BJ (cell line): Measurements from ENCODE around the gene FRAS1. TPM values are rescaled to one million over a fixed set of nuclear protein-coding genes. Genes with fewer than 3 reads are reported as not detected.

Experiments
- CTCF ChIA-PET: fragments of 350-600 bp; formaldehyde crosslinking; extraction: SDS; loops from one replicate; lab custom pipeline; 2021; ENCODE audit warnings: antibody characterized with exemption, inconsistent platforms; lab: Yijun Ruan, JAX
- POLR2A ChIA-PET: fragments of 300-600 bp; sonication (Branson Sonifier 250); formaldehyde crosslinking; extraction: SDS; loops from one replicate; lab custom pipeline; 2021; ENCODE audit warnings: antibody characterized with exemption; lab: Charles Lee
- DNase-seq: peaks from one replicate; pipeline ENCODE4 v3.0.0-alpha.2; 2011; ENCODE audit warnings: low read depth
- H3K27me3 ChIP-seq: 2 replicates; pipeline ENCODE4 v1.6.0; 2011; ENCODE audit warnings: low read length; ENCODE audit not compliant: control insufficient read depth, insufficient read depth
- H3K36me3 ChIP-seq: 2 replicates; pipeline ENCODE4 v1.5.1; 2011; ENCODE audit warnings: low read length; ENCODE audit not compliant: control insufficient read depth, insufficient read depth
- H3K4me3 ChIP-seq: 2 replicates; pipeline ENCODE4 v1.5.1; 2011; ENCODE audit warnings: low read depth, mild to moderate bottlenecking, control low read depth, low read length
- CTCF ChIP-seq: IDR thresholded peaks from 2 replicates; pipeline ENCODE4 v1.5.1; 2011; ENCODE audit warnings: low read depth, mild to moderate bottlenecking, control low read depth, inconsistent platforms, low read length, moderate library complexity; ENCODE audit not compliant: insufficient read depth
- polyA plus RNA-seq: library from polyadenylated mRNA; depleted of rRNA; stranded (reverse); fragments of >200 nt; gene quantifications from 2 replicates; pipeline ENCODE4 v1.2.3, GENCODE V29; 2011

Gene FRAS1
- polyA plus RNA-seq, 1 experiment = 4.4 TPM

- H3K36me3 ChIP-seq = no peaks in the 10 kb centered on the region
- H3K27me3 ChIP-seq = no peaks in the 10 kb centered on the region
- no peak for TF ChIP-seq CTCF
- ChIA-PET POLR2A (no interaction called here), CTCF (no interaction called here)
- no peak overlapping the region for H3K4me3 ChIP-seq
- no peak for DNase-seq
Measured at GRCh38 chr4:78331965-78332364, 274.8 kb downstream of the FRAS1 start.

- DNase-seq = no peak
- Histone ChIP-seq H3K36me3 (no peaks in the 10 kb centered on the region), H3K27me3 (no peaks in the 10 kb centered on the region), H3K4me3 (no peak overlapping the region)
- ChIA-PET CTCF (interaction anchor here (0.8 kb wide), 1 partner anchor 346 kb away, joined by 3 read pairs; no protein-coding TSS in a partner anchor), POLR2A (no interaction called here)
- no peak for TF ChIP-seq CTCF
Measured at GRCh38 chr4:78332976-78333375, 275.9 kb downstream of the FRAS1 start.

- Histone ChIP-seq H3K4me3 (no peak overlapping the region), H3K27me3 (no peaks in the 10 kb centered on the region), H3K36me3 (no peaks in the 10 kb centered on the region)
- CTCF ChIA-PET = no interaction called here
- no peak for TF ChIP-seq CTCF
- no peak for DNase-seq
- POLR2A ChIA-PET = no interaction called here
Measured at GRCh38 chr4:78336093-78336943, 279.2 kb downstream of the FRAS1 start.

- no peaks in the 10 kb centered on the region for H3K36me3 ChIP-seq
- CTCF ChIA-PET = no interaction called here
- H3K27me3 ChIP-seq = no peaks in the 10 kb centered on the region
- POLR2A ChIA-PET = no interaction called here
- no peak overlapping the region for H3K4me3 ChIP-seq
- TF ChIP-seq CTCF = no peak
- no peak for DNase-seq
Measured at GRCh38 chr4:78337244-78338020, 280.3 kb downstream of the FRAS1 start.

- Histone ChIP-seq H3K27me3 (no peaks in the 10 kb centered on the region), H3K36me3 (no peaks in the 10 kb centered on the region), H3K4me3 (no peak overlapping the region)
- CTCF ChIA-PET = interaction anchor here (2.6 kb wide), 1 partner anchor 12 kb away, joined by 10 read pairs; no protein-coding TSS in a partner anchor
- POLR2A ChIA-PET = no interaction called here
- no peak for TF ChIP-seq CTCF
- no peak for DNase-seq
Measured at GRCh38 chr4:78342125-78342524, 285.0 kb downstream of the FRAS1 start.
